ENCODE measurements around the gene ARL15. TPM values are rescaled to one million over a fixed set of nuclear protein-coding genes. Genes with fewer than 3 reads are reported as not detected.

The ARL15 gene
- total RNA-seq, 6 experiments from 2014 or later = 9.8 to 16.0 (median 13.4) TPM

DNA sequence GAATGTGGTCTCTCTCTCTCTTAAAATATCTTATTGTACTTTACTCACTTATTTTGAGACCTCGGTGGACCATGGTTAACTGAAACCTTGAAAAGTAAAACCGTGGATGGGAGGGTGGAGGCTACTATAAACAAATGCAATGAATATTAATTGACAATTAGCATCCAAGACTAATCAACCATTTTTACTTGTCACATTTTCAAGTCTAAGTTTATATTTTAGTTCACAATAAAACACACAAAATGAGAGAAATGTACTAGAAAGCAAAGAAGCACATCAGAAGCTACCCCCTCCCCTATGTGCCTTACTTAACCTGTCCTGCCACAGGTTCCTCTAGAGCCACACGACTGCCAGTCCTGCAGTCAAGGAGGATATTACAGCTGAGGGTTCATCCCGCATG, 4.6 kb downstream of the ARL15 start:
- Mint-ChIP-seq H3K27me3 (ENCODE audit: insufficient read depth) (peaks cover 5% of the 10 kb centered on the region), H3K4me3 (no peak overlapping the region), H3K36me3 (ENCODE audit: low read depth) (no peaks in the 10 kb centered on the region; the same call in 1 of the 2 replicates), H3K27ac (no peak overlapping the region), H3K9me3 (peaks cover 4% of the 10 kb centered on the region; the same call in 1 of the 2 replicates), H3K4me1 (ENCODE audit: low read depth) (peaks cover 9% of the 10 kb centered on the region)
- no peak for DNase-seq
- TF ChIP-seq, protein P1, sequence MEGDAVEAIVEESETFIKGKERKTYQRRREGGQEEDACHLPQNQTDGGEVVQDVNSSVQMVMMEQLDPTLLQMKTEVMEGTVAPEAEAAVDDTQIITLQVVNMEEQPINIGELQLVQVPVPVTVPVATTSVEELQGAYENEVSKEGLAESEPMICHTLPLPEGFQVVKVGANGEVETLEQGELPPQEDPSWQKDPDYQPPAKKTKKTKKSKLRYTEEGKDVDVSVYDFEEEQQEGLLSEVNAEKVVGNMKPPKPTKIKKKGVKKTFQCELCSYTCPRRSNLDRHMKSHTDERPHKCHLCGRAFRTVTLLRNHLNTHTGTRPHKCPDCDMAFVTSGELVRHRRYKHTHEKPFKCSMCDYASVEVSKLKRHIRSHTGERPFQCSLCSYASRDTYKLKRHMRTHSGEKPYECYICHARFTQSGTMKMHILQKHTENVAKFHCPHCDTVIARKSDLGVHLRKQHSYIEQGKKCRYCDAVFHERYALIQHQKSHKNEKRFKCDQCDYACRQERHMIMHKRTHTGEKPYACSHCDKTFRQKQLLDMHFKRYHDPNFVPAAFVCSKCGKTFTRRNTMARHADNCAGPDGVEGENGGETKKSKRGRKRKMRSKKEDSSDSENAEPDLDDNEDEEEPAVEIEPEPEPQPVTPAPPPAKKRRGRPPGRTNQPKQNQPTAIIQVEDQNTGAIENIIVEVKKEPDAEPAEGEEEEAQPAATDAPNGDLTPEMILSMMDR (IDR thresholded peaks at IDR 0.05) = no peak

DNA sequence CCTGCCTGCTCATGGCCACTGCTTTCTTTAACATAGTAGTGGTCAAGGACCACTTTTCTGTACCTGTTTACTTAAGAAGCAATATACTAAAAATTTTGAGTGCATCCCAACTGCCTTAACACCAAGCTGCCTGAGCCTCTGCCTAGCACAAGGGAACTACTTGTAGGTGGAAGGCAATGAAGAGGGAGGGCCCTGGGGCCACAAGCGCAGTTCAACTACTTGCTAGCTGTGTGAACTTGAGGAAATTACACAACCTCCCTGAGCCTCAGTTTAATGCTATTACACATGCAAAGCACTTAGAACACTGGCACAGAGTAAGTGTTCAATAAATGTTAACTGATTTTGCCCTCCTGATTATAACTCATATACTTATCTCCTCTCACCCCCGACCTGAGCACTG, 6.3 kb downstream of the ARL15 start:
- Mint-ChIP-seq H3K4me3 (no peak overlapping the region), H3K4me1 (ENCODE audit: low read depth) (peaks cover 10% of the 10 kb centered on the region), H3K27me3 (ENCODE audit: insufficient read depth) (peaks cover 4% of the 10 kb centered on the region), H3K36me3 (ENCODE audit: low read depth) (no peaks in the 10 kb centered on the region; the same call in 1 of the 2 replicates), H3K9me3 (no peaks in the 10 kb centered on the region), H3K27ac (no peak overlapping the region)
- DNase-seq = no peak
- TF ChIP-seq, protein P1 (IDR thresholded peaks at IDR 0.05) = no peak

DNA sequence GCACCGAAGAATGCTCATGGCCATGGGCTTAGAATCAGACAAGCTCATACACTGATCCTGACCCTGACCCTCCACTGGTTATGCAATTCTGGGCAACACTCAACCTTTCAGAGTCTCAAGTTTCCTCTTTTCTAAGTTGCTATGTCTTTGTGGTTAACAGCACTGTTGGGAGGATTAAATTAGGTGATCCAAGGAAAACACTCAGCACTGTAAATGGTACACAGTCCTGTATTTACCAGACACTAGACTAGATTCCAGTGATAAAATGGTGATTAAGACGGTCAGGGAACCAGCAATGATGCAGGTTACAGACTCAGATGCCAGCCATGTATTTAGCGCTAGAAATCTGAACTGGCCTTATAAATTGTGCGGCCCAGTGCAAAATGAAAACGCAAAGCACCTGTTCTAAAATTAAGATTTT, 8.1 kb downstream of the ARL15 start:
- Mint-ChIP-seq H3K27me3 (ENCODE audit: insufficient read depth) (peaks cover 3% of the 10 kb centered on the region), H3K9me3 (no peaks in the 10 kb centered on the region), H3K4me3 (no peak overlapping the region), H3K4me1 (ENCODE audit: low read depth) (peaks cover 15% of the 10 kb centered on the region), H3K27ac (no peak overlapping the region), H3K36me3 (ENCODE audit: low read depth) (no peaks in the 10 kb centered on the region; the same call in 1 of the 2 replicates)
- TF ChIP-seq, protein P1 (IDR thresholded peaks at IDR 0.05) = no peak
- DNase-seq = no peak

DNA sequence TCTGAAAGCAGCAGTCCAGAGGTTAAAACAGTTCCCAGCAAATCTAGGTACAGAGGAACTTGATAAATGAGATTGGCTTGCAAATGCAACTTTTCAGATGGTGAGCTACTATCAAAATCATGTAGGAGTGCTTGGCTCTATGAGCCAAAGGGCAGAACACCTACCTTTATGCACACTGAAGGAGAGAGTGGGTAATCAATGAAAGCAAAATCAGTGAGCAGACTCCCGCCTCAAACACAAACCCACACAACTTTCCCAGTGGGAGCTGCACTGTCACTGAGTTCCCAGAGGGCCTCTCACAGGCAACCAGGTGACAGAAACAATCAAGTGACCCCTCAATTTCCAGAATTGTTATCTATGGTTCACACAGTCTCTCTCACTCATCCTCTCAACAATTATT, 8.5 kb downstream of the ARL15 start:
- H3K36me3 Mint-ChIP-seq (ENCODE audit: low read depth) = no peaks in the 10 kb centered on the region; the same call in 1 of the 2 replicates
- no peak overlapping the region for H3K27ac Mint-ChIP-seq
- H3K4me1 Mint-ChIP-seq (ENCODE audit: low read depth) = peaks cover 15% of the 10 kb centered on the region
- TF ChIP-seq, protein P1 (IDR thresholded peaks at IDR 0.05) = no peak
- H3K4me3 Mint-ChIP-seq = no peak overlapping the region
- H3K27me3 Mint-ChIP-seq (ENCODE audit: insufficient read depth) = peaks cover 3% of the 10 kb centered on the region
- no peaks in the 10 kb centered on the region for H3K9me3 Mint-ChIP-seq
- no peak for DNase-seq

DNA sequence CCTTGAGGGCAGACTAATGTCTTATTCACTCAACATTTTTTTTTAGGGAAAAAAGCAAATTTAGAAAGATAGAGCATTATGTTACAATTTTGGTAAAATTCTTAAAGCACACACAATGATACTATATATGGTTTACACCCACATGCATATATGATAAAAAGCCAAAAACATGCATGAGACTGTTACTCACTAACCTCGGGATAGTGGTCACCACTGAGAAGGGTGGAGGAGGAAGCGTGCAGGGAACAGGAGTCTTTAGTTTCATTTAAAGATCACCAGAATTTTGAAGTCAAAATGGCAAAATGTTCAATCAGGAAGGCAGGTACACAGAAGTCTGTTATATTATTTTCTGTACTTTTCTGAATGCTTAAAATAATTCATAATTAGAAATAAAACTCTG, 9.2 kb downstream of the ARL15 start:
- no peak for DNase-seq
- TF ChIP-seq, protein P1 (IDR thresholded peaks at IDR 0.05) = no peak
- H3K9me3 Mint-ChIP-seq = no peaks in the 10 kb centered on the region
- peaks cover 15% of the 10 kb centered on the region for H3K4me1 Mint-ChIP-seq (ENCODE audit: low read depth)
- H3K27ac Mint-ChIP-seq = no peak overlapping the region
- no peak overlapping the region for H3K4me3 Mint-ChIP-seq
- peaks cover 3% of the 10 kb centered on the region for H3K27me3 Mint-ChIP-seq (ENCODE audit: insufficient read depth)
- no peaks in the 10 kb centered on the region; the same call in 1 of the 2 replicates for H3K36me3 Mint-ChIP-seq (ENCODE audit: low read depth)

DNA sequence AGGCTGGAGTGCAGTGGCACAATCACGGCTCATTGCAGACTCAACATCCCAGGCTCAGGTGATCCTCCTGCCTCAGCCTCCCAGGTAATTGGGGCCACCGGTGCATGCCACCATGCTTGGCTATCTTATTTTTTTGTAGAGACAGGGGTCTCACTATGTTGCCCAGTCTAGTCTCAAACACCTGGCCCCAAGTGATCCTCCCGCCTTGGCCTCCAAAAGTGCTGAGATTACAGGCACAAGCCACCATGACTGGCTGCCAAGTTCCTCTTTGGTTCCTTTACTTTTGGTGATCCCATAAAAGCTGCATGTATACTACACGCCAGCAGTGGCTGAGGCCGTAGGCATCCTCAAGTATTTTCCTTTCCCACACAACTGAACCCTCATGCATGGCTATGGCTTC, 11.4 kb downstream of the ARL15 start:
- H3K9me3 Mint-ChIP-seq = no peaks in the 10 kb centered on the region
- TF ChIP-seq, protein P1 (IDR thresholded peaks at IDR 0.05) = no peak
- H3K36me3 Mint-ChIP-seq (ENCODE audit: low read depth) = no peaks in the 10 kb centered on the region; the same call in 1 of the 2 replicates
- no peak overlapping the region for H3K27ac Mint-ChIP-seq
- H3K4me3 Mint-ChIP-seq = no peak overlapping the region
- H3K27me3 Mint-ChIP-seq (ENCODE audit: insufficient read depth) = peaks cover 3% of the 10 kb centered on the region
- no peak for DNase-seq
- H3K4me1 Mint-ChIP-seq (ENCODE audit: low read depth) = peaks cover 28% of the 10 kb centered on the region

Data from HFFc6 (cell line).